HG03521 (cell line): Measurements from ENCODE around the gene NDUFA7.
"Not testable (repeated sequence)": the region's sequence is repeated elsewhere in the genome, so short reads cannot be mapped to it uniquely, and the experiment has no call there.

Source experiments
- ATAC-seq: cut with Tn5 transposase; IDR thresholded peaks from one replicate; pipeline ENCODE4 v1.9.1; 2021; ENCODE audit warnings: mild to moderate bottlenecking, moderate library complexity; ENCODE audit not compliant: unreplicated experiment

NDUFA7 gene

DNA sequence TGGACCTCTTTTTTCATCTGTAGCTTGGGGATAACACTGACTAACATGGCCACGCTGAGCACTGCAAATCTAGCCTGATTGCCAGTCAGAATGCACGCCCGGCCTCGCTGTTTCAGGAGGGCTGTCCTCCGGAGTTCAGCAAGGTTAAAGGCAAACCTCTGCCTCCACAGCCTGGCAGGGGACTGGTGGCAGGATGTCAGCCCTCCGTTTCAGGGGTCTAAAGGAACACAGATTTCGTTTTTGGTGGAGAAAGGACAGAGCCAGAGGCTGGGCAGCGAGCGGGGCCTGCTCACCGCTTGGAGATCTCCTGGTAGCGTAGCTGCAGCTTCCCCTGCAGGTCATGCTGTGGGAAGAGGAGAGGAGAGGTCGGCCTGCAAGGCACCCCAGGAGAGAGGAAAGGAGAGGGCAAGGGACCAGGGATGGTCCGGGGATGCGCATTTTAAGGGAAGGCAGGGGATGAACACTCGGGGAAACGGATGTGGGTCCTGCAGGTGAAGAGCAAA, 560 bp downstream of the NDUFA7 start:
- peak; percentile 13 for ATAC-seq

GRCh38 chr19:8319807-8320520, 1.2 kb downstream of the NDUFA7 start:
- no peak for ATAC-seq

- not testable (repeated sequence) for ATAC-seq
These were observed 2.3 kb downstream of the NDUFA7 start for GRCh38 chr19:8318835-8319234.

DNA sequence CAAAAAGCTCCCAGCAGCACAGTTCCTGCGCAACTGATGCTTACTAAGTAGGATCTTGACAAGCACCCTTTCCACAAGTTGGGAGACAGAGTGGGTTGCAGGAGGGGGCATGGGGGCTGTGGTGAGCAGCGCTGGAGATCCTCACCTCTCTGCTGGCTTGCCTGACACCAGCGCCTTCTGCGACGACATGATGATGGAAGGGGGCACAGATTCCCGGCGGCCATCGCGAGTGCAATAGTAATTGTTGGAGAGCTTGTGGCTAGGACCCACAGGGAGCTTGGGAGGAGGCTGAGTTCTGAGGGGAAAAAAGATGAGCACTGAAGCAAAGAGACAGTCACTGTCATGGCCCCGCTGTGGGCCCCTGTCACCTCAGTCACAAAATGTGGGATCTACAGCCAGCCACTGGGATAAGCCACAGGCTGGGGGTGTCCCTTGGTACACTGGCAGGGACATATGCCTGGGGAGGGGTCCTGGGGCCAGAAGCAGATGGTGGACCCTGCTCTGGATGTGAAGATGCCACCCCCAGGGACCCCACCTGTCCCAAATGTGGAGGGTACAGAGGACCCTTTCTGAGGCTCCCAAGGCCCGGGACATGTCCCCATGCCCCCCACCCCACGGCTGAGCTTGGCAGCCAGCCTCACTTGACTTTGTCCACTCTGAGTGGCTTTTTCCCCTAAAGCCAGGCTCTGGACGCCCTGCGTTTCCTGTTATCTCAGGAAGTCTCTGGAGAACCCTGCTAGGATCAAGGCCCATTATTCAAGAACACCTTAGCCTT, 4.6 kb downstream of the NDUFA7 start:
- no peak for ATAC-seq

- ATAC-seq, result not testable (repeated sequence)
These were observed 6.1 kb downstream of the NDUFA7 start for GRCh38 chr19:8314981-8315640.

- no peak for ATAC-seq
These were observed 9.5 kb downstream of the NDUFA7 start for GRCh38 chr19:8311461-8312260.

DNA sequence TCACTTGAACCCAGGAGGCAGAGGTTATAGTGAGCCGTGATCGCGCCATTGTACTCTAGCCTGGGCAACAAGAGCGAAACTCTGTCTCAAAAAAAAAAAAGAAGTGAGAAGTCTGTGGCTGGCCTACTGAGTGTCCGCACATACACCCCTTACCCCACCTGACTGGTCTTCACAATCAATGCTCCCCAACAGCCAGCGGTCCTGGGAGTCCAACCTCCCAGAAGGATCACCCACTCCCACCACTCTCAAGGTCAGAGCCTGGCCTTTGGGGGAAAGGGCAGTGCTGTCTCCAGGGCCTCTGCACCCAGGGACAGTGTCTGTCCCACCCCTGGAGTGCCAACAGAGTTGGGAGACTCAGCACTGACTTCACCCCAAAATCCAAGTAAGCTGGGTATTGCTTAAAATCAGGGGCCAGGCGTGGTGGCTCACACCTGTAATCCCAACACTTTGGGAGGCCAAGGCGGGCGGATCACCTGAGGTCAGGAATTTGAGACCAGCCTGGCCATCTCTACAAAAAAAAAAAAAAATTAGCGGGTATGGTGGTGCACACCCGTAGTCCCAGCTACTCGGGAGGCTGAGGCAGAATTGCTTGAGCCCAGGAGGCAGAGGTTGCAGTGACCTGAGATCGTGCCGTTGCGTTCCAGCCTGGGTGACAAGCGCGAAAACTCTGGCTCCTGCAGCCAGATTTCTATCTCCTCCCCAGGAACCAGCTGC, 10.7 kb downstream of the NDUFA7 start:
- ATAC-seq, result no peak

- no peak for ATAC-seq
These were observed 12.3 kb downstream of the NDUFA7 start for GRCh38 chr19:8308891-8309291.

DNA sequence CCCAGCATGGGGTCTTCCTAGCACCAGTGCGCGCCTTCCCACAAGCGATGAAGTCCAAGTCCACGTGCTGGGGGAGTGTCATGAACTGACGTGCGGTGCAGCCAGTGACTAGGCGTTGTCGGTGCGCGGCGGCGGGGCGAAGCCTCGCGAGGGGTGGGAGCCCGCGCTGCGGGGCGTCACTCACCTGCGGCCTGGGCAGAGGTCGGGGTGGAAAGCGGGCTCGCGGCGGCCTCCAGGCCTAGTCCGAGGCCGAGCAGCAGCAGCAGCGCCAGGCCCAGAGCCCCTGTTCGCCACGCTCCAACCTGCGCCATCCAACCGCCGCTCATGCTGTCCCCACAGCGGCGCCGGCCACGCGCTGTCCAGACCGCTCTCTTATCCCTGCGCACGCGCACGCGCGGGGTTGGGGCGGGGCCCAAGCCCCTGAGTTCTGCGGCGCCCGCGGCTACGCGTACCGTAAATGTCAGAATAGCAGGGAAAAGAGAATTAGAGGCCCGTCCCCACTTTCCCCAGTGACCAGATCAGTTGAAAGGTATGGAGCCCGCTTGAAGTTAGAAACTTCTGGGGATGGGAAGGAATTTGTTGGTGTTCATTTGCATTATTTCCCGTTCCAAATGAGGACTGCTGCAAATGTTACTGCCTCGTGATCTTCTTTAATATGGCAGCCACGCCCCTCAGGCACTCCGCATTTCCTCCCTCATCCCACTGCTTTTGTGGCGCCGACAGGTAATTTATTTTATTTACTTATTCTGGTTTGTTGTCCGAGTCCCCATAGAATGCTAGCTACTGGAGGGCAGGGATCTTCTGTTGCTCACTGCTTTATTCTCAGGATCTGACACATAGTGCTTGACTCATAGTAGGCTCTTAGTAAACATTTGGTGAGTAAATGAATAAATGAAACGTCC, 13.0 kb downstream of the NDUFA7 start, which contains the start of gene CD320:
Gene CD320, minus strand, starts transcription at position 394 of the 902 bp plus-strand sequence. Its CDS starts 68 bp downstream, at position 326.
- peak; percentile 78 for ATAC-seq

- no peak for ATAC-seq
These were observed 13.7 kb downstream of the NDUFA7 start for GRCh38 chr19:8307400-8307964.

- ATAC-seq, result no peak
These were observed 14.7 kb downstream of the NDUFA7 start for GRCh38 chr19:8306235-8307054.

DNA sequence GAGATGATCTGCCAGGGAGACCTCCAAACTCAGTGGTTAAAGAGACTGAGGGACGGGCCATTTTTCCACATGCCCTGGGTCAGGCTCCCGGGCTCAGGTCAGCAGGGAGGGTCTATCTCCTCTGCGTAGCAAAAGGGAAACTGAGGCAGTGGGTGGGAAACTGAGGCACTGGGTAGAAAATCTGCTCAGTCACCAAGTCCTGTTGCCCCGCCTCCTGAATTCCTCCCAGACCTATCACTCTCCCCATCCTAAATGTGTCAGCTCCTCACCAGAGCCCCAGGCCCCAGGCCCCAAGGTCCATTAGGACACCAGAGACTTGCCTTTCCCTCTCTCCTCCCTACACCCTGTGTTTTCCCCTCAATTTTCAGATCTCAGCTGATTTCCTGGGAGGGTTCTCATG, 15.4 kb downstream of the NDUFA7 start:
- ATAC-seq, result no peak

- ATAC-seq, result no peak
These were observed 16.1 kb downstream of the NDUFA7 start for GRCh38 chr19:8304841-8305621.

DNA sequence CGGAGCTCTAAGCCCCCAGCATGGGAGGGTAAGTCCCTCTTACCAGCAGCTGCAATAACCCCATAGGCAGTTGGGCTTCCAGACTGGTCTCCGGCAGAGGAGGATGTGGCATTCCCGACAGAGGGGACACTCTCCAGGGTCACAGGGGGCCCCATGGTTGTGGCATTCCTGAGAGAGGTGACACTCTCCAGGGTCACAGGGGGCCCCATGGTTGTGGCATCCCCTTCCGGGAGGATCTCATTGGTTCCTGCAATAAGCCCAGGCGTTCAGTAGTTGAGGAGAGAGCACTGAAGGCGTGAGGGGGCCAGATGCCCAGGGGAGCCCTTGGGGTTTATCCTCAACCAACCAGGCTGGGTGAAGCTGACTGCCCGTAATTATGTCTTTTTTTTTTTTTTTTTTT, 18.4 kb downstream of the NDUFA7 start:
- no peak for ATAC-seq

- ATAC-seq, result no peak
These were observed 18.9 kb downstream of the NDUFA7 start for GRCh38 chr19:8302357-8302691.

GRCh38 chr19:8291337-8291736, 29.8 kb downstream of the NDUFA7 start:
- not testable (repeated sequence) for ATAC-seq

DNA sequence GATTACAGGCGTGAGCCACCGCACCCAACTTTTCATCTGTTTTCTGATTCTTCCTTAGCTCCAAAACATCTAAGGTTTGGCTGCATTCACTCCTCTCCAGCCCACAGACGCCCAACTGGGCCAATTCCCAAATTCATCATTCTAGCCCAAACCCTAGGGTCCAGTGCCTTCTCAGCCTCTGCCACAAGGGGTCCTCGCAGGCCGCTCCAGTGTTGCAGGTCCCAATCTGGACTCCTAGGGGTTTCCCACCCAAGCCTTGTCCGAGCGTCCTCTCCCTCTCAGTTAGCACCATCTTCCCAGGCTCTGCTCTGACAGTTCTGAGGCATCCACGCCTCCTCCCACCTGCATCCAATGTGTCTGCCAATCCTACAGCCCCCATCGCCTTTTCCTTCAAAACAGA, 44.7 kb downstream of the NDUFA7 start:
- ATAC-seq, result not testable (repeated sequence)
